Fibroblast of skin of abdomen (primary cell): ENCODE data around the gene FIZ1.
"Not testable (repeated sequence)": the region's sequence is repeated elsewhere in the genome, so short reads cannot be mapped to it uniquely, and the experiment has no call there.

ENCODE experiments used
- DNase-seq: peaks from one replicate; pipeline ENCODE4 v3.0.0-alpha.2; 2013

Gene FIZ1

DNA sequence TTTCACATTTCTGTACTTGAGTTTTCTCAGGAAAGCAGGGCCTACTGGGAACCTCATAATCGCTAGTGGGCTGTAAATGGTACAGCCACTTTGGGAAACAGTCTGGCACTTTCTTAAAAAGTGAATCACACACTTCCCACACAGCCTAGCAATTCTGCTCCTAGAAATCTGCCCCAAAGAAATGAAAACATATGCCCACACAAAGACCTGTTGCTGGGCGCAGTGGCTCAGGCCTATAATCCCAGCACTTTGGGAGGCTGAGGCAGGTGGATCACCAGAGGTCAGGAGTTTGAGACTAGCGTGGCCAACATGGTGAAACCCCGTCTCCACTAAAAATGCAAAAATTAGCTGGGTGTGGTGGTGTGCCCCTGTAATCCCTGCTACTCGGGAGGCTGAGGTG, 29.8 kb downstream of the FIZ1 start:
- not testable (repeated sequence) for DNase-seq

DNA sequence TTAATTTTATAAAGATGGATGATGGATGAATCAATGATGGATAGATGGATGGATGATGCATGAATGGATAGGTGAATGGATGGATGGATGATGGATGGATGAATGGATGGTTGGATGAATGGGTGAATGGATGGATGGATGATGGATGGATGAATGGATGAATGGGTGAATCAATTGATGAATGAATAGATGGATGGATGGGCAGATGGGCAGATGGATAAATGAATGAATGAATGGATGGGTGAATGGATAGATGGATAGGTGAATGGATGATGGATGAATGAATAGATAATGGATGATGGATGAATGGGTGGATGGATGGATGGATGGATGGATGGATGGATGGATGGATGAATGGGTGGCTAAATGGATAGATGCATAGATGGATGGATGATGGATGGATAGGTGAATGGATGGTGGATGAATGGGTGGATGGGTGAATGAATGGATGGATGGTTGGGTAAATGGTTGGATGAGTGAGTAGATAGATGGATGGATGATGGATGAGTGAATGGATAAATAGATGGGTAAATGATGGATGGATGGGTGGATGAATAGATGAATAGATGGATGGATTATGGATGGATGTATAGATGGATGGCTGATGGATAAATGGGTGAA, 31.5 kb downstream of the FIZ1 start:
- DNase-seq: no peak

GRCh38 chr19:55566823-55567222, 32.5 kb downstream of the FIZ1 start:
- no peak for DNase-seq

GRCh38 chr19:55563261-55563690, 36.0 kb downstream of the FIZ1 start:
- no peak for DNase-seq

GRCh38 chr19:55559684-55560083, 39.6 kb downstream of the FIZ1 start:
- DNase-seq: no peak

- DNase-seq: no peak
These were observed 44.6 kb downstream of the FIZ1 start for GRCh38 chr19:55554741-55555152.

DNA sequence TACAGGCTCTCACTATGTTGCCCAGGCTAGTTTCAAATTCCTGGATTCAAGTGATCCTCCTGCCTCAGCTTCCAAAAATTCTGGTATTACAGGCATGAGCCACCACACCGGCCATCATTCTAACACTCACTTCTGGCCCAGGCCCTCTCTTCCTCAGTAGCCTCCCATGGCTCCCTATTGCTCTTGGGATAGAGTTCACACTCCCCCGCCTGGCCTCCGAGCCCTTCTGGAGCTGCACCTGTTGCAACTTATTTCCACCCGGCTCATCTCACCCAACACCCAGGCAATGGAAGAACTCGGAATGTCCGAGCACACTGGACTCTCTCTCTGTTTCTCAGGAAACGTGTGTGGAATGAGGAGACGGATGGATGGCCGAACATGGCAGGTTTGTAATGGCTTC, 45.0 kb downstream of the FIZ1 start:
- DNase-seq: no peak

- no peak for DNase-seq
These were observed 45.8 kb downstream of the FIZ1 start for GRCh38 chr19:55553217-55554182.

DNA sequence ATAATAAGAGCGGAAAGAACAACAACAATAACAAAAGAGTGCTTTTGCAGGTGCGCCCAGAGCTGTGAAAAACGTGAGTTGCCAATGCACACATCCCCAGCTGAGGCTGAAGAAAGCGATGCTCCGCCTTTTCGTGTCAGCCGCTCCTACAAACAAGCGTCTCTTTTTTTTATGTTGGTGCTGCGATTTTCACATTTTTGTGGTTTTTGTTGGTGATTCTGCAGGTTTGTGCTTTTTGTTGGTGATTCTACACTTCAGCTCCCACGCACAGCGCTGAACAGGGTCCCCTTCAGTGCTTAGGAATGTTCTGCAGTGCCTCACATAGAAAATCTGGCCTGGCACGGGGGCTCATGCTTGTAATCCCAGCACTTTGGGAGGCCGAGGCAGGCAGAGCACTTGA, 46.7 kb downstream of the FIZ1 start:
- DNase-seq: peak; percentile 88

- no peak for DNase-seq
These were observed 47.1 kb downstream of the FIZ1 start for GRCh38 chr19:55552206-55552605.

DNA sequence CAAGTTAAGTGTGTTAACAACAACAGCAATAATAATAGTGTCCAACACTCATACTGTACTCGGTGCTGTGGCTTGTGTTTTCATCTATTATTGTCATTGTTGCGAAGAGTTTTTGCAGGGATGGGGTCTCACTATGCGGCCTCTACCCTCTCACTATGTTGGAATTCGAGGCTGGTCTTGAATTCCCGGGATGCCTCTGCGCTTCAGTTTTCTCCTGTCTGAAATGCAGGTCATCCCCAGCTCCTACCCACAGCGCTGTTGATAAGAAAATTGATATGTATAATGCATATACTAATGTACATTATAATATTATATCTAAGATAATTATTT, 49.0 kb downstream of the FIZ1 start:
- DNase-seq: peak; percentile 30

DNA sequence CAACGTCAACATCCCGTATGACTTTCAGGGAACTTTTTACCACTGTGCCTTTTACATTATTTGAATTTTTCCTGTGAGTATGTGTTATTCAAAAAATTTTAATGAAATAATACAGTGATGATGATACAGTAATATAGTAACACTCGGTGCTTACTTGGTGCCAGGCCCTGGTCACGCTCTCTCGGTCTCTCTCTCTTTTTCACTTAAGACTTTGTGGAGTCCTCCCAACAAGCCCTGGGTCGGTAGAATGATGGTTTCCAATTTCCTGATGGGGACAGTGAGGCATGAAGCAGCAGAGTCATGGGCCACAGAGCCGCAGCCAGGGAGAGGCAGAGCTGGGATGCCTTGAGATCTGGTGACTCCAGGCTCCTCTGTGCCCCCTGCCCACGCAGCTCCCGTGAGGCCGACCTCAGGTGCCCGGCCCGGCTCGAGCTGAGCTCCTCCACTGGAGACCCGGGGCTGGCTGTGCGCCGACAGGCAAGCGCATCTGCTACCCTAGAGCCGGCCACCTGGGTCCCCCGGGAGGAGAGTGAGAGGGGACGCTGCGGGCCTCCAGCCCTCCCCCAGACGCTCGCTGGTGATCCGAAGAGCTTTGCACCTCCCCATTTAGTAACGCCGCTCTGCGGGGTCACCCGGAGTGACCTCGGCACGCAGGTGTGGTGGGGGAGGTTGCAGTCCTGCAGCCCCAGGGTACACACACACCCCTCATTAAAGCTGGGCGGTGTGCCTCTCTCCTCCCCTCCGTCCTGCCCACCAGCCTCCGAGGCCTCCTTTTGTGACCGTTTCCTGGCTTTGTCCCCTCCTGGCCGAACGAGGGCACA, 49.6 kb downstream of the FIZ1 start:
- peak; percentile 88 for DNase-seq

GRCh38 chr19:55546822-55547614, 52.3 kb downstream of the FIZ1 start:
- DNase-seq: peak; percentile 52

- DNase-seq: no peak
These were observed 53.3 kb downstream of the FIZ1 start for GRCh38 chr19:55546011-55546410.

DNA sequence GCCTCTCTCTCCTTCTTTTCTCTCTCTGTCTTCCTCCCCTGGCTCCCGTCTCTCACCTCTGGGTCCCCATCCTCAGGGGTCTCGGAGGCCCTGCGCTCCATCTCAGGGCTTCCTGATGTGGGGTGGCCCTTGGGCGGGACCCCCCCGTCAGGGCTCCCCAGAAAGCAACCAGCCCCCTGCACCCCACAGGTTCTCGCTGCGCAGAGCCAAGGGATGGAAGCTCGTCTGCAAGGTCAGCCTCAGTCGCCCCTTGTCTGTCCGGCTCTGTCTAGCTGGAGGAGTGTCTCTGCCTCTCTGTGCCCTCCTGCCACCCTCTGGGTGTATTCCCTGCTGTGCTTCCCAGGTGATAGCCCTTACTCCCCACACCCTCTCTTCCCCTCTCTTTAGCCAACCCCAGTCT, 53.9 kb downstream of the FIZ1 start, which contains the start of gene SBK3:
TSS of gene SBK3 (minus strand) at position 101 of the 400 bp plus-strand sequence. CDS start at position 101, 0 bp downstream.
- no peak for DNase-seq

GRCh38 chr19:55544776-55545439, 54.4 kb downstream of the FIZ1 start:
- DNase-seq: no peak

DNA sequence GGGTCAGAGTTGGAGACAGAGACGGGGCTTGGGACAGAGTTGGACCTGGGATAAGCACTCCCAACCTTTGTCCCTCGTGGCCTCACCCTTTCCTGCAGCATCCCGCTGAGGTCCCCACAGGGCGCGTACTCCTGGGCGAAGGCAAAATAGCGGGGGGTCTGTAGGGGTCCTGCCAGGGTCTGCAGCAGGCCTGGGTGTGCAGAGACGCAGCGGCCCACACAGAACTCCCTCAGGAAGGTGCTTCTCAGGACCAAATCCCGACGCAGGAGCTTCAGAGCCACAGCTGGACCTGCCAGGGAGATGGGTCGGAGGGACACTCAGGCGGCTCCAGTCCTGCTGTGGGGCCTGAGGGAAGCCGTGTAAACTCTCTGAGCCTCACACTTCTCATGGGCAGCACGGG, 55.3 kb downstream of the FIZ1 start:
- no peak for DNase-seq

- no peak for DNase-seq
These were observed 55.8 kb downstream of the FIZ1 start for GRCh38 chr19:55543567-55543966.

DNA sequence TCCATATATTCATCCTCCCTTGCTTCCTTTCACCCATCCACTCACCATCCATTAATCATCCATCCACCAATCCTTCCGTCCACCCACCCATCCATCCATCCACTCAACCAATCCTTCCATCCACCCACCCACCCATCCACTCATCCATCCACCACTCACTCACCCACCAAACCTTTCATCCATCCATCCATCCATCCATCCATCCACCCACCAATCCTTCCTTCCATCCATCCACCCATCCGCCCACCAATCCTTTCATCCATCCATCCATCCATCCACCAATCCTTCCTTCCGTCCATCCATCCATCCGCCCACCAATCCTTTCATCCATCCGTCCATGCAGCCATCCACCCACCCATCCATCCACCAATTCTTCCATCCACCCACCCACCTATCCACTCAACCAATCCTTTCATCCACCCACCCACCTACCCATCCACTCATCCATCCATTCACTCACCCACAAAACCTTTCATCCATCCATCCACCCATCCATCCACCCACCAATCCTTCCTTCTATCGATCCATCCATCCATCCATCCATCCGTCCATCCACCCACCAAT, 56.9 kb downstream of the FIZ1 start:
- DNase-seq: no peak
